Measurements from ENCODE around the gene KAZN.

KAZN gene

GRCh38 chr1:15155888-15156741, 557.6 kb downstream of the KAZN start:
- in situ Hi-C loops (cut with MboI; ENCODE audit: low sequenced_read_pairs): no loop called here

- in situ Hi-C loops (cut with MboI; ENCODE audit: low sequenced_read_pairs): no loop called here
These were observed 558.4 kb downstream of the KAZN start for GRCh38 chr1:15156807-15157380.

GRCh38 chr1:15157524-15158399, 559.3 kb downstream of the KAZN start:
- in situ Hi-C loops (cut with MboI; ENCODE audit: low sequenced_read_pairs): no loop called here

- in situ Hi-C loops (cut with MboI; ENCODE audit: low sequenced_read_pairs): no loop called here
These were observed 560.2 kb downstream of the KAZN start for GRCh38 chr1:15158506-15159165.

GRCh38 chr1:15159166-15159555, 560.7 kb downstream of the KAZN start:
- in situ Hi-C loops (cut with MboI; ENCODE audit: low sequenced_read_pairs): no loop called here

GRCh38 chr1:15160626-15161025, 562.1 kb downstream of the KAZN start:
- in situ Hi-C loops (cut with MboI; ENCODE audit: low sequenced_read_pairs): no loop called here

GRCh38 chr1:15167386-15167785, 568.9 kb downstream of the KAZN start:
- in situ Hi-C loops (cut with MboI; ENCODE audit: low sequenced_read_pairs): no loop called here

All from HL-60/S4 (cell line).